HEK293 (cell line): ENCODE results near the gene PTPRG.

ENCODE experiments used
- ATF2 ChIP-seq: fragments of 450-650 bp; formaldehyde crosslinking; IDR thresholded peaks from 2 replicates; pipeline ENCODE4 v1.5.1; 2016; ENCODE audit warnings: missing biosample characterization, missing genetic modification characterization, low read depth
- CTCF ChIP-seq: fragments of 450-650 bp; formaldehyde crosslinking; IDR thresholded peaks from 2 replicates; pipeline ENCODE4 v1.5.1; 2016; ENCODE audit warnings: missing biosample characterization, missing genetic modification characterization
- PRDM10 ChIP-seq: fragments of 450-650 bp; formaldehyde crosslinking; IDR thresholded peaks from 2 replicates; pipeline ENCODE4 v1.5.1; 2016; ENCODE audit warnings: missing biosample characterization, missing genetic modification characterization
- TCF7L2 ChIP-seq: IDR thresholded peaks from 2 replicates; pipeline ENCODE4 v1.6.1; 2011; ENCODE audit warnings: low read depth, mild to moderate bottlenecking, inconsistent platforms, low read length, moderate library complexity, borderline replicate concordance
- ZNF133 ChIP-seq: fragments of 450-650 bp; formaldehyde crosslinking; IDR thresholded peaks from 2 replicates; pipeline ENCODE4 v1.5.1; 2016; ENCODE audit warnings: missing biosample characterization, missing genetic modification characterization
- ZNF239 ChIP-seq: fragments of 450-650 bp; formaldehyde crosslinking; IDR thresholded peaks from 2 replicates; pipeline ENCODE4 v1.5.1; 2016; ENCODE audit warnings: missing biosample characterization, missing genetic modification characterization
- ZNF266 ChIP-seq: fragments of 450-650 bp; formaldehyde crosslinking; IDR thresholded peaks from 2 replicates; pipeline ENCODE4 v1.5.1; 2016; ENCODE audit warnings: missing biosample characterization, missing genetic modification characterization, low read depth
- ZNF76 ChIP-seq: fragments of 450-650 bp; formaldehyde crosslinking; IDR thresholded peaks from 2 replicates; pipeline ENCODE4; 2016; ENCODE audit warnings: low read depth, missing biosample characterization, missing genetic modification characterization, borderline replicate concordance
- ZSCAN18 ChIP-seq: fragments of 450-650 bp; formaldehyde crosslinking; IDR thresholded peaks from 2 replicates; pipeline ENCODE4 v1.5.1; 2016; ENCODE audit warnings: missing biosample characterization, missing genetic modification characterization

- no peak for TF ChIP-seq CTCF (tag by site-specific recombination)
- TF ChIP-seq PRDM10 (tag by site-specific recombination): no peak
- no peak for TF ChIP-seq ZNF76
- no peak for TF ChIP-seq ZNF133 (tag by site-specific recombination)
- TF ChIP-seq ZNF266 (tag by site-specific recombination): no peak
- no peak for TF ChIP-seq ZSCAN18 (tag by site-specific recombination)
- no peak for TF ChIP-seq TCF7L2
- no peak for TF ChIP-seq ZNF239 (tag by site-specific recombination)
- no peak for TF ChIP-seq ATF2 (tag by site-specific recombination)
Measured at GRCh38 chr3:61535826-61536225, 25.5 kb upstream of the PTPRG start.
